OCI-LY3 (cell line): ENCODE measurements around the gene KRTAP4-4.
"Not testable (repeated sequence)": the region's sequence is repeated elsewhere in the genome, so short reads cannot be mapped to it uniquely, and the experiment has no call there.

Source experiments
- H2AFZ ChIP-seq: fragments of 200-600, 300-600 bp; shearing (Covaris generic); 2 replicates; pipeline ENCODE4 v1.6.0; 2014; ENCODE audit warnings: antibody characterized with exemption, low read depth, low read length
- H3K27ac ChIP-seq: fragments of 200-600, 300-600 bp; sonication (generic); 2 replicates; pipeline ENCODE4 v1.5.1; 2014; ENCODE audit warnings: mild to moderate bottlenecking, low read length, moderate library complexity, mixed read lengths
- H3K27me3 ChIP-seq: fragments of 200-600, 300-600 bp; sonication (generic); 2 replicates; pipeline ENCODE4 v1.6.1; 2014; ENCODE audit warnings: low read depth, low read length, mixed read lengths
- H3K36me3 ChIP-seq: fragments of 200-600, 300-600 bp; sonication (generic); replicated peaks from 2 replicates; pipeline ENCODE3; 2014; ENCODE audit warnings: low read depth, low read length, mixed read lengths
- H3K4me1 ChIP-seq: fragments of 300-600, 200-600 bp; sonication (generic); 2 replicates; pipeline ENCODE4 v1.6.1; 2014; ENCODE audit warnings: low read length, mixed read lengths
- H3K4me2 ChIP-seq: fragments of 200-600, 300-600 bp; sonication (generic); 2 replicates; pipeline ENCODE4 v1.6.1; 2014; ENCODE audit warnings: low read length, mixed read lengths
- H3K4me3 ChIP-seq: fragments of 300-600, 200-600 bp; sonication (generic); 2 replicates; pipeline ENCODE4 v1.5.1; 2014; ENCODE audit warnings: antibody characterized with exemption, mild to moderate bottlenecking, low read length, moderate library complexity
- H3K79me2 ChIP-seq: fragments of 300-600, 200-600 bp; shearing (Covaris generic); 2 replicates; pipeline ENCODE4 v1.6.1; 2014; ENCODE audit warnings: mild to moderate bottlenecking, low read length, mixed read lengths
- H3K9ac ChIP-seq: fragments of 300-600, 200-600 bp; shearing (Covaris generic); 2 replicates; pipeline ENCODE4 v1.6.0; 2014; ENCODE audit warnings: mild to moderate bottlenecking, low read length, moderate library complexity
- H3K9me3 ChIP-seq: fragments of 200-600, 300-600 bp; shearing (Covaris generic); 2 replicates; pipeline ENCODE4 v1.6.1; 2014; ENCODE audit warnings: low read length, mixed read lengths; ENCODE audit not compliant: insufficient read depth
- H4K20me1 ChIP-seq: fragments of 200-600, 300-600 bp; sonication (generic); 2 replicates; pipeline ENCODE4 v1.6.1; 2016; ENCODE audit warnings: low read length, mixed read lengths; ENCODE audit not compliant: insufficient read depth
- CTCF ChIP-seq: fragments of 200-600, 300-600 bp; sonication (generic); IDR thresholded peaks from 2 replicates; pipeline ENCODE4 v1.5.1; 2014; ENCODE audit warnings: antibody characterized with exemption, low read length, low read depth
- EZH2phosphoT487 ChIP-seq: fragments of 200-600 bp; shearing (Covaris generic); IDR thresholded peaks from 2 replicates; pipeline ENCODE4 v1.6.1; 2018; ENCODE audit warnings: antibody characterized with exemption, mixed run types, low read depth

KRTAP4-4 gene

DNA sequence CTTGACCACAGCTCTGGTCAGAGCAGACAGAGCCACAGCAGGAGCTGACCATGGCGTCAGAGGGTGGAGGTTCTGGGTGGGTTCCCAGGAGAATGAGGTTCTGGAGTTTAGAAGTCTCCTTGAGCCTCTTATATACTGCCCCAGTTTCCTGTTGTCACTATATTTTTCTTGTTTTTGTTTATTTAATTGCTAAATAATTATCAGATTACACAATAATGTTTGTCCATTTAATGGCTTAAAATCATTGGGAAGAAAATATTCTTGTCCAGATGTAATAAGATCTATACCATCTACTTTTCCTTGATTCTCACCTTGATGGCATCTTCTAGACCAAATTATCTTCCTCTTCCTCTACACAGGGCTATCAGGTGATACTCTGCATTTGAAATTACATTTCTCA, 7.6 kb upstream of the KRTAP4-4 start, which contains the start of gene KRTAP4-3:
TSS of gene KRTAP4-3 (minus strand) at position 101 of the 400 bp plus-strand sequence. CDS start at position 52, 49 bp downstream.
- no peaks in the 10 kb centered on the region for H3K36me3 ChIP-seq
- H3K9ac ChIP-seq, result no peak within 1 kb of the TSS
- no peaks in the 10 kb centered on the region for H4K20me1 ChIP-seq
- no peak within 1 kb of the TSS for H2AFZ ChIP-seq
- H3K79me2 ChIP-seq, result no peaks in the 10 kb centered on the region
- no peak within 1 kb of the TSS for H3K4me3 ChIP-seq
- no peak within 1 kb of the TSS for H3K4me2 ChIP-seq
- no peaks in the 10 kb centered on the region for H3K9me3 ChIP-seq
- no peak within 1 kb of the TSS for H3K27ac ChIP-seq
- peaks cover 20% of the 10 kb centered on the region for H3K27me3 ChIP-seq
- H3K4me1 ChIP-seq, result no peaks in the 10 kb centered on the region
- no peak for TF ChIP-seq EZH2phosphoT487
- no peak for TF ChIP-seq CTCF

GRCh38 chr17:41167561-41167960, 7.0 kb upstream of the KRTAP4-4 start:
- no peak for TF ChIP-seq EZH2phosphoT487
- TF ChIP-seq CTCF, result no peak
- H3K36me3 ChIP-seq, result no peaks in the 10 kb centered on the region
- no peaks in the 10 kb centered on the region for H3K9me3 ChIP-seq
- H4K20me1 ChIP-seq, result no peaks in the 10 kb centered on the region
- H3K27me3 ChIP-seq, result peaks cover 24% of the 10 kb centered on the region
- no peak overlapping the region for H2AFZ ChIP-seq
- no peak overlapping the region for H3K9ac ChIP-seq
- no peaks in the 10 kb centered on the region for H3K79me2 ChIP-seq
- H3K4me2 ChIP-seq, result no peak overlapping the region
- no peak overlapping the region for H3K27ac ChIP-seq
- H3K4me3 ChIP-seq, result no peak overlapping the region
- no peaks in the 10 kb centered on the region for H3K4me1 ChIP-seq

DNA sequence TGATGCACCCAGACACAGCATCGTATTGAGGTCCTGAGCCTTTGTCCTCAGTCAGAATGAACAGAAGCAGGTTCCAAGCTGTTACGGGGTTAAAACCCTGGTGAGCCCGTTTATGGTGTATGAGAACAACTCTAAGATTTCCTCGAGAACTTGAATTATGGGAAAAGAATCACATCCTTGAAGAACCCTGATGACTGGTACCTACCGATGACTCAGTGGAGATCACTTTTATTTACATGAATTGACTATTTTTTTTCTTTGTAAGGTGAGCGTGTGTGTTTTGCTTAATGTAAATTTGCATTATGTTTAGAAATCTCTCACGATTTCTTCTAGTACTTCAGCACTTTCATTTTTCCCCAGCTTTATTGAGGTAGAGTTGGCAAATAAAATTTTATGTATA, 3.3 kb upstream of the KRTAP4-4 start:
- Histone ChIP-seq H3K4me2 (no peak overlapping the region), H3K27me3 (peaks cover 30% of the 10 kb centered on the region), H2AFZ (no peak overlapping the region), H4K20me1 (no peaks in the 10 kb centered on the region), H3K4me3 (no peak overlapping the region), H3K9me3 (no peaks in the 10 kb centered on the region), H3K27ac (no peak overlapping the region), H3K4me1 (no peaks in the 10 kb centered on the region), H3K36me3 (no peaks in the 10 kb centered on the region), H3K9ac (no peak overlapping the region), H3K79me2 (no peaks in the 10 kb centered on the region)
- no peak for TF ChIP-seq CTCF
- no peak for TF ChIP-seq EZH2phosphoT487

- not testable (repeated sequence) for H3K27ac ChIP-seq, H3K36me3 ChIP-seq, H3K4me3 ChIP-seq, H3K9me3 ChIP-seq, H3K79me2 ChIP-seq, H3K9ac ChIP-seq, H2AFZ ChIP-seq, H3K4me2 ChIP-seq, H3K4me1 ChIP-seq, H4K20me1 ChIP-seq
- peaks cover 37% of the 10 kb centered on the region for H3K27me3 ChIP-seq
Observed at GRCh38 chr17:41160190-41160589, 358 bp downstream of the KRTAP4-4 start.

- no peaks in the 10 kb centered on the region for H3K36me3 ChIP-seq
- H2AFZ ChIP-seq, result no peak overlapping the region
- TF ChIP-seq CTCF (no peak), EZH2phosphoT487 (no peak)
- no peak overlapping the region for H3K27ac ChIP-seq
- no peak overlapping the region for H3K9ac ChIP-seq
- no peaks in the 10 kb centered on the region for H4K20me1 ChIP-seq
- H3K27me3 ChIP-seq, result peaks cover 27% of the 10 kb centered on the region
- no peak overlapping the region for H3K4me3 ChIP-seq
- H3K4me2 ChIP-seq, result no peak overlapping the region
- no peaks in the 10 kb centered on the region for H3K79me2 ChIP-seq
- H3K4me1 ChIP-seq, result no peaks in the 10 kb centered on the region
- no peaks in the 10 kb centered on the region for H3K9me3 ChIP-seq
Observed at GRCh38 chr17:41153856-41154255, 6.7 kb downstream of the KRTAP4-4 start.
